Measurements from ENCODE around the gene EFCAB6.

EFCAB6 gene

DNA sequence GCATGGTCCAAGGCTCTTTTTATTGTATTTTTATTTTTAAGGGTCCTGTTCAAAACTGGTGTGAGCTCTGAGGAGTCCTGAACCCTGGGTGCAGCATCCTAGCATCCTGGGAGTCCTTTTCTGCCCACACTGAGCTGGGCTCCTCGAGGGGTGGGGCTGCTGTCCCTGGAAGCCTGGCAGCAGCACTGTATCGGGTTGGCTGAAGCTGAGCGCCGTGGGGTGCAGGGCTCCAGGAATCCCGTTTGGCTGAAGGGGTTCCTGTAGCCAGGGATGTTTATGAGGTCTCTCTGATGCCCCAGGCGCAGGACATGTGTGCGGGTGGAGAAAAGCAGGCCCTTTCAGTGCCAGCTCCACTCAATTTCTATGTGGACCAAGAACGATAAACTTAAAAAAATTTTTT, 304.9 kb downstream of the EFCAB6 start:
- Histone ChIP-seq H3K27me3 (ENCODE audit: control insufficient read depth, insufficient read depth, low read length) (no peaks in the 10 kb centered on the region), H3K9me3 (ENCODE audit: control insufficient read depth, low read length) (no peaks in the 10 kb centered on the region), H3K4me1 (ENCODE audit: control insufficient read depth, insufficient read depth, low read length) (no peaks in the 10 kb centered on the region), H3K9ac (ENCODE audit: low read length) (no peak overlapping the region), H3K36me3 (ENCODE audit: control insufficient read depth, insufficient read depth, low read length) (no peaks in the 10 kb centered on the region), H3K4me3 (ENCODE audit: low read length) (no peak overlapping the region)

DNA sequence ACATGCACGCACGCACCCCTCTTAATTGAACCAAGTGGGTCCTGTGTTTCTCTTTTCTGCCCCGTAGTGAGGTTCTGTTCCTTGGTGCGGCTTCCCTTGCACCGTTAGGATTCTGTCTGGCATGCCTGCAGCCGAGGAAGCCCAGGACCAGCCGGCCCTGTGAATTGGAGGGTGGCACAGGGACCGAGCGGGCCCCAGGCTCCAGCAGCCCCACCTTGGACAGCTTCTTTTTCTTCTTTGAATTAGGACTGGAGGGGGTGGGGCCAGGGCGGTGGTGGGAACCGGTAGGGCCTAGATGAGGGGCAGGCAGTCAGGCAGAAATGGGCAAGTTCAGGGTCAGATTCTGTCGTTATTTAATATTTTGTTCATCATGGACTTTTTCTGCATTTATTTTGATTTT, 305.6 kb downstream of the EFCAB6 start:
- no peaks in the 10 kb centered on the region for H3K27me3 ChIP-seq (ENCODE audit: control insufficient read depth, insufficient read depth, low read length)
- no peaks in the 10 kb centered on the region for H3K9me3 ChIP-seq (ENCODE audit: control insufficient read depth, low read length)
- no peak overlapping the region for H3K4me3 ChIP-seq (ENCODE audit: low read length)
- no peaks in the 10 kb centered on the region for H3K4me1 ChIP-seq (ENCODE audit: control insufficient read depth, insufficient read depth, low read length)
- H3K36me3 ChIP-seq (ENCODE audit: control insufficient read depth, insufficient read depth, low read length): no peaks in the 10 kb centered on the region
- H3K9ac ChIP-seq (ENCODE audit: low read length): no peak overlapping the region

DNA sequence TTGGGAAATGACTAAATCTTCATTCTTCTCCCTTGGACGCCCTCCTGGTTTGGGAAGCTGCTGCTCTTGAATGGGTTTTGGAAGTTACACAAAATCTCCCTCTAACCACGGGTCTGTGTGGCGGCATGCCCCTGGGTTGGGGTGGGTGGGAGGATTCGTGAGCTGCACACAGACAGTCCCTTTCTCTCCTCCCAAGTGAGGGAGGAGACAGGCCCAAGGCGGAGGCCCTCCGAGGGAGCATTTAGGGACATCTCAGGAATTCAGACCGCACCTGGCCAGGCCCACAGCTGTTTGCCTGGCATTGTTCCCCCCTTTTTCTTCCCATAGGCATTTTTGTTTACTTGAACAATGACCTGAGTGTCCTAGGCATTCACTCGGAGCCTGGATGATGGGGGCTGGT, 306.2 kb downstream of the EFCAB6 start:
- no peak overlapping the region for H3K9ac ChIP-seq (ENCODE audit: low read length)
- H3K9me3 ChIP-seq (ENCODE audit: control insufficient read depth, low read length): no peaks in the 10 kb centered on the region
- H3K4me3 ChIP-seq (ENCODE audit: low read length): no peak overlapping the region
- no peaks in the 10 kb centered on the region for H3K36me3 ChIP-seq (ENCODE audit: control insufficient read depth, insufficient read depth, low read length)
- H3K4me1 ChIP-seq (ENCODE audit: control insufficient read depth, insufficient read depth, low read length): no peaks in the 10 kb centered on the region
- no peaks in the 10 kb centered on the region for H3K27me3 ChIP-seq (ENCODE audit: control insufficient read depth, insufficient read depth, low read length)

DNA sequence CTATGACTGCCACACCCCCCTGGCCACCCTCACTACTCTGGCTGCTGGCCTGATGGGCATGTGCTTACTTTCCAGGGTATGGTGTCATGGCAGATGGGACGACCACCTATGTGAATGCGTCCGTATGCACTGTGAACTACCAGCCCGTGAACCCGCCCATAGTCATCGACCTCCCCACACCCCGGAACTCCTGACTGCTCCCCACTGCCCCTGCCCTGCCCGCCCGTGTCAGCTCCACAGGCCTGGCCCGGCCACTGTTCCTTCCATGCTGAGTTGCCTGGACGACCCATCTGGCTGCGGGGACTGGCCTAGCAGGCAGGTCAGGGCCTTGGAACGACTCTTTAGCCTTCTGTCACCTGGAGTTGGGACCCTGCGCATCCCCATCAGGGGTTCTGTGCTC, 306.7 kb downstream of the EFCAB6 start:
- Histone ChIP-seq H3K9ac (ENCODE audit: low read length) (no peak overlapping the region), H3K36me3 (ENCODE audit: control insufficient read depth, insufficient read depth, low read length) (no peaks in the 10 kb centered on the region), H3K4me3 (ENCODE audit: low read length) (no peak overlapping the region), H3K9me3 (ENCODE audit: control insufficient read depth, low read length) (no peaks in the 10 kb centered on the region), H3K4me1 (ENCODE audit: control insufficient read depth, insufficient read depth, low read length) (no peaks in the 10 kb centered on the region), H3K27me3 (ENCODE audit: control insufficient read depth, insufficient read depth, low read length) (no peaks in the 10 kb centered on the region)

DNA sequence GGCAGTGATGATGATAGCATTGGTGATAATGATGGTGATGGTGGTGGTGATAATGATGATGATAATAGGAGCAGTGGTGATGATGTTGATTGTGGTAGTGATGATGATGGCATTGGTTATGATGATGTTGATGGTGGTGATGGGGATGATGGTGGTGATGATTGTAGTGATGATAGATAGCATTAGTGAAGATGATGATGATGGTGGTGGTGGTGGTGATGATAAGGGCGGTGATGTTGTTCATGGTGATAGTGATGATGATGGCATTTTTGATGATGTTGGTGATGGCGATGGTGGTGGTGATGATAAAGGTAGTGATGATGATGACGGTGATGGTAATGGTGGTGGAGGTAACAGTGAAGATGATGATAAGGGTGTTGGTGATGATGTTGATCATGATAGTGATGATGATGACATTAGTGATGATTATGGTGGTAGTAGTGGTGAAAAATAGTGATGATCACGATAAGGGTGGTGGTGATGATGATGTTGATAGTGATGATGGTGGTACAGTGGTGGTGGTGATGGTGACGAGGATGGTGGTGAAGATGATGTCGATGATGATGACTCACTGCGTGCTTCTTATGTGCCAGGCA, 307.3 kb downstream of the EFCAB6 start:
- Histone ChIP-seq H3K4me1 (ENCODE audit: control insufficient read depth, insufficient read depth, low read length) (no peaks in the 10 kb centered on the region), H3K9me3 (ENCODE audit: control insufficient read depth, low read length) (no peaks in the 10 kb centered on the region), H3K9ac (ENCODE audit: low read length) (no peak overlapping the region), H3K4me3 (ENCODE audit: low read length) (no peak overlapping the region), H3K27me3 (ENCODE audit: control insufficient read depth, insufficient read depth, low read length) (no peaks in the 10 kb centered on the region), H3K36me3 (ENCODE audit: control insufficient read depth, insufficient read depth, low read length) (no peaks in the 10 kb centered on the region)

DNA sequence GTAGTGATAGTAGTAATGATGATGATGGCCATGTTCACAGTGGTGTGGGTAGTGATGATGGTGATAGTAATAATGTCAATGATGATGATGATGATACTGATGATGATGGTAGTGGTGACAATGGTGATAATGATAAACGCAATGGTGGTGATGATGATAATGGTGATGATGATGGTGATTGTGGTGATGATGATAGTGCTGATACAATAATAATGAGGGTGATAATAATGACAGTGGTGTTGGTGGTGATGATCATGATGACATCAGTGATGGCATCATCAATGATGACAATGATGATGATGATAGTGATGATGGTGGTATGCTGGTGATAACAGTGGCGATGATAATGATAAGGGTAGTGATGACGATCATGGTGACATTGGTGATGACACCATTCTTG, 308.0 kb downstream of the EFCAB6 start:
- no peaks in the 10 kb centered on the region for H3K27me3 ChIP-seq (ENCODE audit: control insufficient read depth, insufficient read depth, low read length)
- no peak overlapping the region for H3K4me3 ChIP-seq (ENCODE audit: low read length)
- H3K9me3 ChIP-seq (ENCODE audit: control insufficient read depth, low read length): no peaks in the 10 kb centered on the region
- no peaks in the 10 kb centered on the region for H3K36me3 ChIP-seq (ENCODE audit: control insufficient read depth, insufficient read depth, low read length)
- H3K4me1 ChIP-seq (ENCODE audit: control insufficient read depth, insufficient read depth, low read length): no peaks in the 10 kb centered on the region
- H3K9ac ChIP-seq (ENCODE audit: low read length): no peak overlapping the region

DNA sequence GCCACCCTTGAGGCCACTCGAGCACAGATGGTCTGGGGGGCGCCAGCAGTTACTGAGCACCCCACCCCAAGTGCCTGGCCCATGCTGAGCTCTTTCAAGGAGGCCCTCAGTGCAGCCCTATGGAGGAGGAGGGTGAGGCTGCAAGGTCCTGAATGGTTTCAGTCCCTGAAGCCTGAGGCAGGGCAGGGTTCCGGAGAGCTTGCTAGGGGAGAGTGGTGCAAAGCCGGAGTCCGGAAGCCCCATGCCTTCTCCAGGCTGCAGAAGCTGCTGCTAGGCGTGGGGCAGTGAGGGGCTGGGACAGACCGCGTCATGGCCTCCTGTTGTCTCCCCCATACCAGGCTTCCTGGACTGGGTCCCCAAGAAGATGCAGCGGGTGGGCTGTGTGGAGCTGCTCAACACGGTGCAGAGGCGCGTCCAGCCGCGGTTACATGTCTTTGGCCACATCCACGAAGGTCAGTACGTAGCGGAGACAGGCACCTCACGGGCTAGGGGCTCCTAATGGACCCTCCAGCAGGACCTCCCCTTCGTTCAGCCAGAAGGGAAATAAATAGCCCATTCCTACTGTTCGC, 309.7 kb downstream of the EFCAB6 start:
- Histone ChIP-seq H3K4me1 (ENCODE audit: control insufficient read depth, insufficient read depth, low read length) (no peaks in the 10 kb centered on the region), H3K9ac (ENCODE audit: low read length) (no peak overlapping the region), H3K27me3 (ENCODE audit: control insufficient read depth, insufficient read depth, low read length) (no peaks in the 10 kb centered on the region), H3K9me3 (ENCODE audit: control insufficient read depth, low read length) (no peaks in the 10 kb centered on the region), H3K36me3 (ENCODE audit: control insufficient read depth, insufficient read depth, low read length) (no peaks in the 10 kb centered on the region), H3K4me3 (ENCODE audit: low read length) (no peak overlapping the region)

DNA sequence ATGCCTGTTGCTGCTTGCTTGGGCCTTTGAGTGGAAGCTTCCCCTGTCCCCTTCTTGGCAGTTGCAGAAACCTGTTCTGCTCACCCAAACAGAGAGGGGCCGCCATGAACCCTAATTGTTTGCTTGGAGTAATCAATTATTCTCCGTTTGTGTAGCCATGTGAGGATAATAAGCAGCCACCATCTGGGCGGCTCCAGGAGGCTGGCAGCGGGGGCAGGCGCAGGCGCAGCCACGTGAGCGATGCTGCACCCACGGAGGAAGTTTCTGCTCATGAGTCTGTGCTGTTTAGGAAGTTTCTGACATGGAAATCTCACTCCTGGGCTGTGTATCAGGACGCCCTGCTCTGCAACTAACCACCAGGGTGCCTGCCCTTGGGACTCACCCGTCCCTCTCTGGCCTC, 310.2 kb downstream of the EFCAB6 start:
- Histone ChIP-seq H3K4me3 (ENCODE audit: low read length) (no peak overlapping the region), H3K9me3 (ENCODE audit: control insufficient read depth, low read length) (no peaks in the 10 kb centered on the region), H3K9ac (ENCODE audit: low read length) (no peak overlapping the region), H3K27me3 (ENCODE audit: control insufficient read depth, insufficient read depth, low read length) (no peaks in the 10 kb centered on the region), H3K36me3 (ENCODE audit: control insufficient read depth, insufficient read depth, low read length) (no peaks in the 10 kb centered on the region), H3K4me1 (ENCODE audit: control insufficient read depth, insufficient read depth, low read length) (no peaks in the 10 kb centered on the region)

DNA sequence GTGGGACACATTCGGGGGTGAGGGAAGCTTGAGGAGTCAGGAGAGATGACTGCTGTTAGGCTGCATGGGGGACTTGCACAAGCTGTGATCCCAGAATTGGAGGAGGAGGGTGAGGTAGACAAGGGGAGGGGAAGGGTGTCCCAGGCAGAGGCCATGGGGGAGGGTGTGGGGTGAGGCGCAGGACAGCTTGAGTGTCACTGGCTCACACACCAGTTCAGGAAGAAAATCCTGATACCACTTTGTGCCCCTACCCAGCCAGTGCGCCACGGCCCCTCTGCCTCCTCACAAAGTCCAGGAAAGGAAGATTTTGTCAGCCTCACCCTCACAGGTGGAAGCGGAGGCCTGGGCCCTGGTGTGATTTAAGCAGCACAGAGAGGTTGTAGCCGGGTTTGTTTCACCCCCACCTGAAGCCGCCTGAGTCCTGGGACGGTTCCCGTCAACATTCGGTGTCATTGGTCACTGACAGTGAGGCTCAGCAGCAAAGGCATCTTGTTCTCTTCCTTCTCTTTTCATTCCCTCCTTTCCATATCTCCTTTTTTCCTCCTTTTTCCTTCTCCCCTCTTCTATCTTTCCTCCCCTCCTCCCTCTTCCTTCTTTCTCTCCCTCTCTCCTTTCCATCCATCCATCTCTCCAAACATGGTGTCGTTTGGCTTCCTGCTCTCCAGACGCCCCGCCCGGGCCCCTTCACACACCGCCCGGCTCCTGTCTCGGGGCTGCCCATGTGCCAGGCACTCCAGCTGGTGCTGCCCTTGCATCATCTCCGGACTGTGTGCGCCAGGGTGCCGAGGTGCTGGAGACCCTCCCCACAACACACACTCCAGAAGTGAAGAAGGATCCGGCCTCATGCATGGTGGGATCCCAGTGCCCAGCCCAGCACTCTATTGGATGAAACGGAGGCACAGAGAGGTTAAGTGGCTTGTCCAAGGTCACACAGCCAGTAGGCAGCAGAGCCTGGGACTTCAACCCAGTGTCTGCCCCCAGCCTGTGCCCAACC, 311.0 kb downstream of the EFCAB6 start:
- no peaks in the 10 kb centered on the region for H3K27me3 ChIP-seq (ENCODE audit: control insufficient read depth, insufficient read depth, low read length)
- no peaks in the 10 kb centered on the region for H3K9me3 ChIP-seq (ENCODE audit: control insufficient read depth, low read length)
- H3K9ac ChIP-seq (ENCODE audit: low read length): no peak overlapping the region
- H3K4me1 ChIP-seq (ENCODE audit: control insufficient read depth, insufficient read depth, low read length): no peaks in the 10 kb centered on the region
- no peaks in the 10 kb centered on the region for H3K36me3 ChIP-seq (ENCODE audit: control insufficient read depth, insufficient read depth, low read length)
- H3K4me3 ChIP-seq (ENCODE audit: low read length): no peak overlapping the region

DNA sequence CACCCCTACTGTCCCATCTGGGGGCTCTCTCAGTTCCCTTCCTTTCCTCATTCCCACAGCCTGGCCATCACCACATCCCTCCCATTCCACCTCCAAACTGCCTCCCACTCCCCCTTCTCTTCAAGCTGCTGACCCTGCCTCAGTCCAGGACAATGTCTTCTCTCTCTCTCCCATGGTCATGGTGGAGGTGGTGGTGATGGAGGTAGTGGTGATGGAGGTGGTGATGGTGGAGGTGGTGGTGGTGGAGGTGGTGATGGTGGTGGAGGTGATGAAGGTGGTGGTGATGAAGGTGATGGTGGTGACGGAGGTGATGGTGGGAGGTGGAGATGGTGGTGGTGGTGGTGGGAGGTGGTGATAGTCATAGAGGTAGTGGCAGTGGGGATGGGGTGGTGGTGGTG, 313.2 kb downstream of the EFCAB6 start:
- Histone ChIP-seq H3K27me3 (ENCODE audit: control insufficient read depth, insufficient read depth, low read length) (no peaks in the 10 kb centered on the region), H3K4me1 (ENCODE audit: control insufficient read depth, insufficient read depth, low read length) (no peaks in the 10 kb centered on the region), H3K4me3 (ENCODE audit: low read length) (no peak overlapping the region), H3K36me3 (ENCODE audit: control insufficient read depth, insufficient read depth, low read length) (no peaks in the 10 kb centered on the region), H3K9me3 (ENCODE audit: control insufficient read depth, low read length) (no peaks in the 10 kb centered on the region), H3K9ac (ENCODE audit: low read length) (no peak overlapping the region)

DNA sequence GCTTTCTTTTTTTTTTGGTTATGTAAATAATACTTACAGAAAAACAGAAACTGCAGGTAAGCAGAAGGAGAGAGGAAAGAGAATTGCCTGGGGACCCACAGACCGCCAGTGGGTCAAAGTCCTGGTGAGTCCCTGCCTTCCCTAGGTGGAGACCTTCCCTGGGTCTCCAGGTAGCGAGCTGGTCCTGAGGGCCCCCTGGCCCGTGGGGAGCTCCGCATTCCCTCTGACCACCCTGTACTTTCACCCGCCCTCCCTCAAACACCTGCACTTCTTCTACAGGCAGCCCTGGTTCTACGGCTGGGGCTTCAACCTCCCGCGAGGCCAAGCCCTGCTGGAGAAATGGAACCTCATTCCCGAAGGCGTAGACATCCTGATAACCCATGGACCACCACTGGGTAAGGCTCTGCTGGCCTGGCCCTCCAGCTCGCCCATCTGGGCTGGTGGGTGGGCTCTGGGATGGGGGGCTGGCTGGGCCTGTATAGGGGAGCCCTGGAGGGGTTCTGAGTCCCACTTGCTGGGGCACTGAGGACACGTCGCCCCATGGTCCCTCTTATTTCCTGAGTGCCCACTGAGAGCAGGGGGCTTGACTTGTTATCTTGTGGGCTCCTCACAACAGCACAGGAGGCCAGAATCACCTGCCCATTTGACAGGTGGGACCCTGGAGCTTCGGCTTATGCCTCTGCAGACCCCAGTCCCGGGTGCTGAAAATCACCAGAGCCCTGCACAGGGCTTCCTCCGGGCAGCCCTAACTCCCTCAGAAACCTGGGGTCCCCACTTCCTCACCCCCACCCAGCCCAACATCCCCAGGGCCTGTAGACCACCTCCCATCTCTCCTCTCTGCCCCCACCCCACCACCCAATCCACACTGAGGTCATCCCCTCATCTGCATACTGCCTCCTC, 313.9 kb downstream of the EFCAB6 start:
- Histone ChIP-seq H3K9me3 (ENCODE audit: control insufficient read depth, low read length) (no peaks in the 10 kb centered on the region), H3K4me3 (ENCODE audit: low read length) (no peak overlapping the region), H3K9ac (ENCODE audit: low read length) (no peak overlapping the region), H3K27me3 (ENCODE audit: control insufficient read depth, insufficient read depth, low read length) (no peaks in the 10 kb centered on the region), H3K4me1 (ENCODE audit: control insufficient read depth, insufficient read depth, low read length) (no peaks in the 10 kb centered on the region), H3K36me3 (ENCODE audit: control insufficient read depth, insufficient read depth, low read length) (no peaks in the 10 kb centered on the region)
